K562 (cell line): Measurements from ENCODE around the gene B3GNT9. TPM values are rescaled to one million over a fixed set of nuclear protein-coding genes. Genes with fewer than 3 reads are reported as not detected.
A peak's percentile ranks its signal among the peaks of the same experiment; 100 is the strongest.

ENCODE experiments used
- ATAC-seq: fragments of 200-7000 bp; cut with Tn5 transposase; 3 replicates; pipeline ENCODE4 v1.9.1; 2020; ENCODE audit warnings: moderate library complexity
- BruUV-seq: library from RNA; stranded (reverse); fragments of 400-500 nt; replicated peaks from 2 replicates; lab custom pipeline; 2021; lab: Mats Ljungman, UMichigan
- CTCF ChIA-PET: fragments of 300-600 bp; formaldehyde crosslinking; extraction: SDS; loops from one replicate; lab custom pipeline; 2021; ENCODE audit warnings: low intra/inter-chr PET ratio; lab: Yijun Ruan, JAX
- POLR2A ChIA-PET: fragments of 300-600, 350-650 bp; sonication (Branson Sonifier 250); formaldehyde crosslinking; extraction: SDS; loops from one replicate; lab custom pipeline; 2021; ENCODE audit warnings: antibody characterized with exemption, inconsistent platforms; lab: Yijun Ruan, JAX
- DNase-seq, 4 experiments: peaks; one replicate each; pipeline versions ENCODE4 v3.0.0 to v3.0.0-alpha.2; 2011 to 2018; ENCODE audit warnings: low spot score in 3 of 4, mixed read lengths in 3 of 4; ENCODE audit errors: extremely low read depth in 1 of 4
- FAIRE-seq: peaks from 2 replicates; lab custom pipeline; 2011; peaks lifted over from hg19 to GRCh38; lab: Jason Lieb, UNC
- H2AFZ ChIP-seq: 2 replicates; pipeline ENCODE4 v1.6.0; 2011; ENCODE audit warnings: low read depth, low read length, control low read depth, inconsistent platforms
- H3K27ac ChIP-seq: fragments of 200-600 bp; 3 replicates; pipeline ENCODE4 v1.8.0; 2011; ENCODE audit warnings: low read depth, mild to moderate bottlenecking, control low read depth, inconsistent platforms, low read length, moderate library complexity, mixed read lengths; ENCODE audit errors: extremely low read depth
- H3K27me3 ChIP-seq, 2 experiments: fragments of 300-600 bp in 1 of 2; 2 replicates in 1 of 2; 3 replicates in 1 of 2; pipeline versions ENCODE4 v1.6.0 to v1.8.0; 2011; ENCODE audit warnings: inconsistent platforms in 2 of 2, low read length in 2 of 2, mild to moderate bottlenecking in 1 of 2, mixed read lengths in 1 of 2, moderate library complexity in 1 of 2; ENCODE audit not compliant: control insufficient read depth in 2 of 2, insufficient read depth in 2 of 2
- H3K36me3 ChIP-seq: fragments of 300-600 bp; 3 replicates; pipeline ENCODE4 v1.8.0; 2011; ENCODE audit warnings: mild to moderate bottlenecking, low read length, inconsistent platforms; ENCODE audit not compliant: control insufficient read depth, insufficient read depth
- H3K4me1 ChIP-seq, 2 experiments: fragments of 200-600 bp in 1 of 2; replicated peaks in 1 of 2; 2 replicates in 1 of 2; 3 replicates in 1 of 2; pipeline versions ENCODE4 v1.5.1 to v1.8.0; 2011; ENCODE audit warnings: inconsistent platforms in 2 of 2, low read length in 2 of 2, mild to moderate bottlenecking in 1 of 2, mixed read lengths in 1 of 2, moderate library complexity in 1 of 2; ENCODE audit not compliant: control insufficient read depth in 2 of 2, insufficient read depth in 2 of 2
- H3K4me2 ChIP-seq: 2 replicates; pipeline ENCODE4 v1.6.1; 2011; ENCODE audit warnings: low read length, control low read depth, inconsistent platforms, mixed read lengths; ENCODE audit not compliant: insufficient read depth
- H3K4me3 ChIP-seq: fragments of 200-600 bp; sonication (generic), shearing (Covaris generic); 2 replicates; pipeline ENCODE4 v1.5.1; 2016; ENCODE audit warnings: control low read depth, inconsistent platforms
- H3K79me2 ChIP-seq: fragments of 200-600 bp; 3 replicates; pipeline ENCODE4 v1.8.0; 2011; ENCODE audit warnings: low read length, inconsistent platforms; ENCODE audit not compliant: control insufficient read depth, insufficient read depth
- H3K9ac ChIP-seq, 2 experiments: 2 replicates each; pipeline versions ENCODE4 v1.6.0 to v1.6.1; 2011; ENCODE audit warnings: low read depth in 2 of 2, low read length in 2 of 2, control low read depth in 1 of 2, inconsistent platforms in 1 of 2, mild to moderate bottlenecking in 1 of 2, mixed read lengths in 1 of 2; ENCODE audit not compliant: insufficient read depth in 1 of 2
- H3K9me1 ChIP-seq: one replicate; pipeline ENCODE4 v1.6.0; 2011; ENCODE audit warnings: inconsistent platforms, mild to moderate bottlenecking, low read length, moderate library complexity; ENCODE audit not compliant: control insufficient read depth, insufficient read depth
- H3K9me3 ChIP-seq: replicated peaks from 2 replicates; pipeline ENCODE4 v1.5.1; 2011; ENCODE audit warnings: low read depth, low read length, inconsistent platforms; ENCODE audit not compliant: control insufficient read depth, insufficient read depth
- H4K20me1 ChIP-seq: replicated peaks from 2 replicates; pipeline ENCODE4 v1.6.1; 2011; ENCODE audit warnings: low read length, inconsistent platforms, mixed read lengths; ENCODE audit not compliant: control insufficient read depth, insufficient read depth
- ARID1B ChIP-seq: fragments of 450-650 bp; IDR thresholded peaks from 2 replicates; pipeline ENCODE4 v1.6.1; 2016; ENCODE audit warnings: antibody characterized with exemption, mild to moderate bottlenecking, inconsistent platforms
- ELF4 ChIP-seq: fragments of 450-650 bp; formaldehyde crosslinking; IDR thresholded peaks from 2 replicates; pipeline ENCODE4 v1.4.0; 2022; ENCODE audit warnings: missing genetic modification characterization
- FOXJ3 ChIP-seq: sonication (generic); formaldehyde crosslinking; IDR thresholded peaks from 2 replicates; pipeline ENCODE4 v1.4.0; 2020; ENCODE audit warnings: mild to moderate bottlenecking, missing genetic modification reagents
- HDGF ChIP-seq: fragments of 450-650 bp; IDR thresholded peaks from 2 replicates; pipeline ENCODE4 v1.6.1; 2016
- HMGXB4 ChIP-seq: sonication (generic); formaldehyde crosslinking; IDR thresholded peaks from 2 replicates; pipeline ENCODE4 v1.8.1; 2023; ENCODE audit warnings: mild to moderate bottlenecking, missing genetic modification reagents
- LCOR ChIP-seq: sonication (generic); formaldehyde crosslinking; IDR thresholded peaks from 2 replicates; pipeline ENCODE4 v1.8.0; 2022; ENCODE audit warnings: mild to moderate bottlenecking, missing genetic modification reagents
- MAFG ChIP-seq: fragments of 450-650 bp; conservative IDR thresholded peaks from 2 replicates; pipeline ENCODE4 v1.6.1; 2016; ENCODE audit warnings: missing genetic modification characterization, missing compliant biosample characterization
- MBD2 ChIP-seq: sonication (generic); IDR thresholded peaks from 2 replicates; pipeline ENCODE4 v1.6.1; 2016; ENCODE audit warnings: low read depth, borderline replicate concordance
- MEF2A ChIP-seq: IDR thresholded peaks from 2 replicates; pipeline ENCODE4 v1.6.1; 2011; ENCODE audit warnings: low read depth, mild to moderate bottlenecking, low read length, moderate library complexity; ENCODE audit not compliant: control insufficient read depth
- MITF ChIP-seq: IDR thresholded peaks from 2 replicates; pipeline ENCODE4 v1.6.1; 2014; ENCODE audit warnings: antibody characterized with exemption
- MTA2 ChIP-seq: fragments of 450-650 bp; IDR thresholded peaks from 2 replicates; pipeline ENCODE4 v1.6.1; 2016; ENCODE audit warnings: low read depth
- MYNN ChIP-seq, 2 experiments: sonication (generic); formaldehyde crosslinking in 1 of 2; IDR thresholded peaks; 2 replicates each; pipeline versions ENCODE4 v1.5.0 to v1.6.1; 2016 to 2020; ENCODE audit warnings: antibody characterized with exemption in 1 of 2, missing genetic modification reagents in 1 of 2
- POLR2B ChIP-seq: fragments of 450-650 bp; IDR thresholded peaks from 2 replicates; pipeline ENCODE4 v1.6.1; 2018; ENCODE audit warnings: low read depth; ENCODE audit not compliant: partially characterized antibody
- POLR2G ChIP-seq: fragments of 200-400 bp; formaldehyde crosslinking; IDR thresholded peaks from 2 replicates; pipeline ENCODE4 v1.6.1; 2017; ENCODE audit warnings: low read depth, mild to moderate bottlenecking, antibody characterized with exemption, low read length, moderate library complexity
- ZMIZ1 ChIP-seq, 2 experiments: fragments of 150-350 bp in 1 of 2; IDR thresholded peaks; 2 replicates each; pipeline ENCODE4 v1.6.1; 2012 to 2016; ENCODE audit warnings: low read depth in 2 of 2, low read length in 2 of 2, mild to moderate bottlenecking in 1 of 2, moderate library complexity in 1 of 2
- ZNF780A ChIP-seq: fragments of 250-450 bp; sonication (Bioruptor Pico); IDR thresholded peaks from 2 replicates; pipeline ENCODE4 v1.5.0; 2021; ENCODE audit warnings: mild to moderate bottlenecking
- WGBS: fragments of 100-300 bp; shearing (Covaris generic); methylation state at CpG from one replicate; pipeline ENCODE4 v1.1.6; 2016; ENCODE audit warnings: low coverage, mixed read lengths; ENCODE audit not compliant: insufficient coverage; ENCODE audit errors: missing lambda C conversion rate; 5-methylcytosine and 5-hydroxymethylcytosine counted together
- in situ Hi-C: fragments of 300-500 bp; cut with MboI; formaldehyde crosslinking; loops from 4 replicates; pipeline ENCODE4 v1.15.0; 2018; ENCODE audit warnings: inconsistent platforms, mixed read lengths
- intact Hi-C: fragments of 100-400 bp; cut with micrococcal nuclease; formaldehyde crosslinking; loops from 2 replicates; pipeline ENCODE4 v1.14.2; 2022
- polyA plus RNA-seq, 8 experiments: library from polyadenylated mRNA; depleted of rRNA in 4 of 8; stranded (reverse) in 5 of 8; unstranded in 3 of 8; fragments of >200 nt; fragmentation: Nextera tagmentation in 2 of 8; fragmentation: Illumina TruSeq in 1 of 8; extraction: Ambion mirVana in 2 of 8; extraction: Trizol in 1 of 8; gene quantifications; 2 replicates each; pipeline versions ENCODE4 v1.2.1 to v1.2.3, GENCODE V29; 2011 to 2014; ENCODE audit warnings: inconsistent platforms in 1 of 8, missing spikeins in 1 of 8
- total RNA-seq, 7 experiments: library from RNA; depleted of rRNA in 6 of 7; stranded (reverse); fragments of >200 nt in 6 of 7; fragmentation: Illumina TruSeq in 2 of 7; extraction: Trizol in 2 of 7; gene quantifications; 2 replicates each; pipeline versions ENCODE4 v1.2.1 to v1.2.3, GENCODE V29; 2011 to 2021; ENCODE audit warnings: low replicate concordance in 1 of 7

B3GNT9 gene
- total and polyA plus RNA-seq, 9 of the 15 experiments (the other 6 are each of a cell fraction or from before 2014, with no cell fraction given) = 0.01 to 1.8 (median 1.1) TPM; not detected in 1

GRCh38 chr16:67182288-67182687 is 31.5 kb upstream of the B3GNT9 start (continued):
- TF ChIP-seq ZMIZ1 (IDR thresholded peaks at IDR 0.05; ENCODE audit: low read depth in 2 of 2, low read length in 2 of 2) (no peak), POLR2B (no peak)

GRCh38 chr16:67181346-67181745 is 30.5 kb upstream of the B3GNT9 start:
- Histone ChIP-seq H3K27me3 (no peaks in the 10 kb centered on the region), H3K9me3 (no peaks in the 10 kb centered on the region), H3K9ac (peak overlapping the region in 1 of 2 experiments; percentile 51; a peak in 1 of 4 replicates), H3K36me3 (no peaks in the 10 kb centered on the region), H4K20me1 (peaks cover 11% of the 10 kb centered on the region), H3K4me1 (peaks cover 13 to 56% of the 10 kb centered on the region in 2 experiments), H3K79me2 (peaks cover 14% of the 10 kb centered on the region), H2AFZ (no peak overlapping the region), H3K9me1 (no peaks in the 10 kb centered on the region), H3K4me3 (no peak overlapping the region), H3K27ac (no peak overlapping the region), H3K4me2 (no peak overlapping the region)
- in situ Hi-C loops = no loop called here
- BruUV-seq = no TSS peak
- intact Hi-C loops = loop anchor here (10.0 kb wide), 2 partner anchors 167 to 227 kb away; no protein-coding TSS in a partner anchor
- FAIRE-seq (no peak), ATAC-seq (no peak), DNase-seq (no peak)
- 33% methylated on average over 2 of the region's 2 CpGs for WGBS
- ChIA-PET POLR2A (interaction anchor here (1.5 kb wide), 1 partner anchor 8 kb away, joined by 3 read pairs; no protein-coding TSS in a partner anchor), CTCF (no interaction called here)
- TF ChIP-seq FOXJ3 (no peak), MBD2 (no peak), MTA2 (no peak), ZNF780A (no peak), MEF2A (no peak), ARID1B (no peak), HDGF (no peak), MYNN (IDR thresholded peaks at IDR 0.05) (no peak), MYNN (CRISPR knock-in tag; IDR thresholded peaks at IDR 0.05) (no peak), ELF4 (CRISPR knock-in tag) (no peak), MITF (no peak), POLR2G (no peak), MAFG (tag) (no peak), HMGXB4 (no peak), LCOR (no peak)
